SK-N-MC (cell line): ENCODE results near the gene PSMD2.

Experiments
- EZH2 ChIP-seq: fragments of 200-600 bp; sonication (generic); IDR thresholded peaks from one replicate; pipeline ENCODE4 v1.6.1; 2017; ENCODE audit warnings: antibody characterized with exemption
- POLR2AphosphoS5 ChIP-seq: IDR thresholded peaks from 2 replicates; pipeline ENCODE4 v1.6.1; 2012; ENCODE audit warnings: mild to moderate bottlenecking, low read depth, low read length, borderline replicate concordance

- no peak for TF ChIP-seq POLR2AphosphoS5
- TF ChIP-seq EZH2: no peak
These were observed 58.4 kb downstream of the PSMD2 start for GRCh38 chr3:184357248-184358123.
